MM.1S (cell line): Measurements from ENCODE around the gene CTU2.

ENCODE experiments used
- DNase-seq: peaks from one replicate; pipeline ENCODE4 v3.0.0-alpha.2; 2015
- H2AFZ ChIP-seq: fragments of 300-600 bp; sonication (generic); 2 replicates; pipeline ENCODE4 v1.6.0; 2016; ENCODE audit warnings: antibody characterized with exemption, low read length
- H3F3A ChIP-seq: fragments of 300-600 bp; sonication (generic); 2 replicates; pipeline ENCODE4 v1.6.1; 2016; ENCODE audit warnings: mild to moderate bottlenecking, antibody characterized with exemption, low read length, moderate library complexity, mixed read lengths; ENCODE audit not compliant: insufficient read depth
- H3K27ac ChIP-seq: fragments of 300-600 bp; sonication (generic); 2 replicates; pipeline ENCODE4 v1.5.1; 2016; ENCODE audit warnings: mild to moderate bottlenecking, low read length
- H3K27me3 ChIP-seq: fragments of 300-600 bp; sonication (generic); replicated peaks from 2 replicates; pipeline ENCODE4 v1.6.0; 2016; ENCODE audit warnings: low read length; ENCODE audit not compliant: insufficient read depth
- H3K36me3 ChIP-seq: fragments of 300-600 bp; sonication (generic); replicated peaks from 2 replicates; pipeline ENCODE4 v1.6.1; 2016; ENCODE audit warnings: mild to moderate bottlenecking, low read length, mixed read lengths; ENCODE audit not compliant: insufficient read depth
- H3K4me1 ChIP-seq: fragments of 300-600 bp; sonication (generic); 2 replicates; pipeline ENCODE4 v1.6.1; 2016; ENCODE audit warnings: low read length, mixed read lengths
- H3K4me2 ChIP-seq: fragments of 300-600 bp; sonication (generic); 2 replicates; pipeline ENCODE4 v1.6.0; 2016; ENCODE audit warnings: low read depth, low read length
- H3K4me3 ChIP-seq: fragments of 300-600 bp; sonication (generic); 2 replicates; pipeline ENCODE4 v1.5.1; 2016; ENCODE audit warnings: low read length, mixed read lengths
- H3K79me2 ChIP-seq: fragments of 300-600 bp; sonication (generic); 2 replicates; pipeline ENCODE4 v1.6.1; 2016; ENCODE audit warnings: mixed run types, low read length, mixed read lengths
- H3K9ac ChIP-seq: fragments of 300-600 bp; sonication (generic); 2 replicates; pipeline ENCODE4 v1.6.1; 2016; ENCODE audit warnings: low read length, mixed read lengths
- H3K9me2 ChIP-seq: fragments of 300-600 bp; sonication (generic); replicated peaks from 2 replicates; pipeline ENCODE4 v1.6.1; 2016; ENCODE audit warnings: mild to moderate bottlenecking, low read length, mixed read lengths; ENCODE audit not compliant: insufficient read depth
- H3K9me3 ChIP-seq: fragments of 300-600 bp; sonication (generic); replicated peaks from 2 replicates; pipeline ENCODE4 v1.6.1; 2016; ENCODE audit warnings: mild to moderate bottlenecking, low read length, mixed read lengths; ENCODE audit not compliant: insufficient read depth
- H4K20me1 ChIP-seq: fragments of 300-600 bp; sonication (generic); 2 replicates; pipeline ENCODE4 v1.6.1; 2016; ENCODE audit warnings: mild to moderate bottlenecking, low read length, moderate library complexity, mixed read lengths; ENCODE audit not compliant: insufficient read depth
- CTCF ChIP-seq: fragments of 300-600 bp; sonication (generic); IDR thresholded peaks from 2 replicates; pipeline ENCODE4 v1.5.1; 2016; ENCODE audit warnings: antibody characterized with exemption, low read length, mixed read lengths
- EZH2 ChIP-seq: fragments of 300-600 bp; sonication (generic); optimal IDR thresholded peaks from 2 replicates; pipeline ENCODE3; 2017; ENCODE audit warnings: low read depth, mild to moderate bottlenecking, antibody characterized with exemption, low read length, mixed read lengths
- EZH2phosphoT487 ChIP-seq: fragments of 300-600 bp; sonication (generic); IDR thresholded peaks from 2 replicates; pipeline ENCODE4 v1.6.1; 2018; ENCODE audit warnings: antibody characterized with exemption, low read length

CTU2 gene

GRCh38 chr16:88748364-88748763, 42.1 kb downstream of the CTU2 start:
- Histone ChIP-seq H3K27ac (no peak overlapping the region), H2AFZ (no peak overlapping the region), H3K4me2 (no peak overlapping the region), H3K27me3 (no peaks in the 10 kb centered on the region), H3K4me1 (no peaks in the 10 kb centered on the region), H3K9me2 (no peaks in the 10 kb centered on the region), H3K79me2 (peaks cover 73% of the 10 kb centered on the region), H3K9ac (no peak overlapping the region), H3K36me3 (no peaks in the 10 kb centered on the region; the same call in 1 of the 2 replicates), H4K20me1 (0 out of 2 replicates have a peak, but pooled peaks cover 3% of the 10 kb centered on the region), H3K4me3 (no peak overlapping the region), H3F3A (no peaks in the 10 kb centered on the region), H3K9me3 (no peaks in the 10 kb centered on the region)
- no peak for DNase-seq
- TF ChIP-seq CTCF (no peak), EZH2phosphoT487 (no peak), EZH2 (no peak)

- H3K9me2 ChIP-seq = no peaks in the 10 kb centered on the region
- peaks cover 73% of the 10 kb centered on the region for H3K79me2 ChIP-seq
- H3K27me3 ChIP-seq = no peaks in the 10 kb centered on the region
- H3K4me1 ChIP-seq = no peaks in the 10 kb centered on the region
- H3K27ac ChIP-seq = no peak overlapping the region
- TF ChIP-seq CTCF (no peak), EZH2phosphoT487 (no peak)
- H3K9me3 ChIP-seq = no peaks in the 10 kb centered on the region
- no peaks in the 10 kb centered on the region; the same call in 1 of the 2 replicates for H3K36me3 ChIP-seq
- no peak for DNase-seq
- H2AFZ ChIP-seq = no peak overlapping the region
- H3K4me2 ChIP-seq = no peak overlapping the region
- H4K20me1 ChIP-seq = peaks cover 7% of the 10 kb centered on the region
- H3K9ac ChIP-seq = no peak overlapping the region
- no peak overlapping the region for H3K4me3 ChIP-seq
- H3F3A ChIP-seq = no peaks in the 10 kb centered on the region
Measured at GRCh38 chr16:88749358-88749757, 43.1 kb downstream of the CTU2 start.

- no peak overlapping the region for H3K9ac ChIP-seq
- no peak overlapping the region for H2AFZ ChIP-seq
- no peaks in the 10 kb centered on the region for H3K9me2 ChIP-seq
- no peak overlapping the region for H3K4me3 ChIP-seq
- DNase-seq = no peak
- no peaks in the 10 kb centered on the region; the same call in 1 of the 2 replicates for H3K36me3 ChIP-seq
- no peaks in the 10 kb centered on the region for H3K27me3 ChIP-seq
- TF ChIP-seq CTCF (no peak), EZH2 (no peak), EZH2phosphoT487 (no peak)
- H4K20me1 ChIP-seq = peaks cover 8% of the 10 kb centered on the region
- H3K4me2 ChIP-seq = no peak overlapping the region
- H3K79me2 ChIP-seq = peaks cover 80% of the 10 kb centered on the region
- no peaks in the 10 kb centered on the region for H3F3A ChIP-seq
- no peaks in the 10 kb centered on the region for H3K9me3 ChIP-seq
- no peaks in the 10 kb centered on the region for H3K4me1 ChIP-seq
- H3K27ac ChIP-seq = no peak overlapping the region
Measured at GRCh38 chr16:88750854-88751253, 44.6 kb downstream of the CTU2 start.
